Hepatocyte (in vitro differentiated cells): ENCODE results near the gene OGG1. TPM values are rescaled to one million over a fixed set of nuclear protein-coding genes. Genes with fewer than 3 reads are reported as not detected.

Source experiments
- DNase-seq: peaks from one replicate; pipeline ENCODE4 v3.0.0-alpha.2; 2016; ENCODE audit warnings: low spot score
- H2AFZ ChIP-seq: fragments of 200-600 bp; sonication (generic); 2 replicates; pipeline ENCODE4 v1.6.0; 2016; ENCODE audit warnings: antibody characterized with exemption, mild to moderate bottlenecking
- H3K27ac ChIP-seq: fragments of 200-600 bp; sonication (generic); 2 replicates; pipeline ENCODE4 v1.5.1; 2016; ENCODE audit warnings: mild to moderate bottlenecking
- H3K27me3 ChIP-seq: fragments of 200-600 bp; sonication (generic); 2 replicates; pipeline ENCODE4 v1.6.1; 2016
- H3K36me3 ChIP-seq: fragments of 200-600 bp; sonication (generic); replicated peaks from 2 replicates; pipeline ENCODE4 v1.5.1; 2016; ENCODE audit warnings: low read depth; ENCODE audit not compliant: insufficient read depth
- H3K4me1 ChIP-seq: fragments of 200-600 bp; sonication (generic); 2 replicates; pipeline ENCODE4 v1.5.1; 2016; ENCODE audit warnings: mild to moderate bottlenecking, moderate library complexity; ENCODE audit not compliant: insufficient read depth
- H3K4me2 ChIP-seq: fragments of 200-600 bp; sonication (generic); 2 replicates; pipeline ENCODE4 v1.6.0; 2016
- H3K4me3 ChIP-seq: fragments of 200-600 bp; sonication (generic); 2 replicates; pipeline ENCODE4 v1.5.1; 2016; ENCODE audit warnings: mild to moderate bottlenecking
- H3K79me2 ChIP-seq: fragments of 200-600 bp; sonication (generic); 2 replicates; pipeline ENCODE4 v1.6.0; 2017; ENCODE audit warnings: mild to moderate bottlenecking
- H3K9me2 ChIP-seq: fragments of 200-600 bp; sonication (generic); replicated peaks from 2 replicates; pipeline ENCODE4 v1.6.0; 2017; ENCODE audit warnings: mild to moderate bottlenecking; ENCODE audit not compliant: insufficient read depth
- H3K9me3 ChIP-seq: fragments of 200-600 bp; sonication (generic); 2 replicates; pipeline ENCODE4 v1.5.1; 2016; ENCODE audit warnings: low read depth, mild to moderate bottlenecking
- H4K20me1 ChIP-seq: fragments of 200-600 bp; sonication (generic); 2 replicates; pipeline ENCODE4 v1.6.0; 2016; ENCODE audit warnings: mild to moderate bottlenecking; ENCODE audit not compliant: insufficient read depth, poor library complexity, severe bottlenecking
- CTCF ChIP-seq: fragments of 200-600 bp; sonication (generic); IDR thresholded peaks from 2 replicates; pipeline ENCODE4 v1.5.1; 2016; ENCODE audit warnings: antibody characterized with exemption, mild to moderate bottlenecking; ENCODE audit not compliant: poor library complexity
- EZH2 ChIP-seq: fragments of 200-600 bp; sonication (generic); IDR thresholded peaks from 2 replicates; pipeline ENCODE4 v1.6.1; 2016; ENCODE audit warnings: antibody characterized with exemption, mild to moderate bottlenecking, borderline replicate concordance
- EZH2phosphoT487 ChIP-seq: fragments of 200-600 bp; sonication (generic); IDR thresholded peaks from one replicate; pipeline ENCODE4 v1.6.1; 2018; ENCODE audit warnings: antibody characterized with exemption, mild to moderate bottlenecking, low read depth, moderate library complexity; ENCODE audit not compliant: unreplicated experiment, severe bottlenecking
- WGBS: methylation state at CpG from one replicate; pipeline ENCODE4 v1.1.6; 2016; ENCODE audit warnings: low lambda C conversion rate; ENCODE audit errors: missing lambda C conversion rate; 5-methylcytosine and 5-hydroxymethylcytosine counted together
- polyA plus RNA-seq: library from polyadenylated mRNA; unstranded; fragments of >200 nt; fragmentation: Nextera tagmentation; extraction: Ambion mirVana; gene quantifications from 2 replicates; pipeline ENCODE4 v1.2.1, GENCODE V29; 2016
- total RNA-seq: library from RNA; depleted of rRNA; stranded (reverse); fragments of >200 nt; gene quantifications from 2 replicates; pipeline ENCODE4 v1.2.3, GENCODE V29; 2014

The OGG1 gene
- total RNA-seq (34.7 and 38.7 TPM in 2 replicates), polyA plus RNA-seq (43.2 and 48.9 TPM in 2 replicates)

GRCh38 chr3:9749645-9750555 is at the start of gene OGG1:
TSS of gene OGG1 (plus strand) at chr3:9749952. CDS start at chr3:9750287, 335 bp downstream.
- Histone ChIP-seq H3K4me1 (peaks cover 8% of the 10 kb centered on the region), H3K36me3 (no peaks in the 10 kb centered on the region), H4K20me1 (no peaks in the 10 kb centered on the region), H3K9me3 (no peaks in the 10 kb centered on the region), H3K9me2 (no peaks in the 10 kb centered on the region), H3K4me3 (peak within 1 kb of the TSS; percentile 42), H2AFZ (peak within 1 kb of the TSS; percentile 48), H3K27me3 (no peaks in the 10 kb centered on the region), H3K27ac (peak within 1 kb of the TSS; percentile 88), H3K4me2 (peak within 1 kb of the TSS; percentile 91), H3K79me2 (peaks cover 24% of the 10 kb centered on the region)
- WGBS, result 1% methylated on average over 37 of the region's 60 CpGs
- no peak for TF ChIP-seq EZH2phosphoT487
- TF ChIP-seq EZH2, result no peak
- TF ChIP-seq CTCF, result no peak
- peak; percentile 99 for DNase-seq

GRCh38 chr3:9700536-9700935 is 49.2 kb upstream of the OGG1 start:
- H3K9me3 ChIP-seq, result no peaks in the 10 kb centered on the region
- peaks cover 10% of the 10 kb centered on the region for H3K4me1 ChIP-seq
- no peaks in the 10 kb centered on the region for H3K79me2 ChIP-seq
- 97% methylated on average over 2 of the region's 2 CpGs for WGBS
- DNase-seq, result no peak
- no peak overlapping the region for H3K27ac ChIP-seq
- H3K4me3 ChIP-seq, result no peak overlapping the region
- H3K36me3 ChIP-seq, result no peaks in the 10 kb centered on the region
- peaks cover 20% of the 10 kb centered on the region for H3K27me3 ChIP-seq
- H3K9me2 ChIP-seq, result no peaks in the 10 kb centered on the region
- H3K4me2 ChIP-seq, result no peak overlapping the region
- no peak for TF ChIP-seq EZH2
- TF ChIP-seq CTCF, result no peak
- TF ChIP-seq EZH2phosphoT487, result no peak
- H2AFZ ChIP-seq, result no peak overlapping the region
- H4K20me1 ChIP-seq, result no peaks in the 10 kb centered on the region

GRCh38 chr3:9701006-9701405 is 48.7 kb upstream of the OGG1 start:
- TF ChIP-seq EZH2 (no peak), EZH2phosphoT487 (no peak), CTCF (no peak)
- Histone ChIP-seq H3K27ac (no peak overlapping the region), H3K4me2 (no peak overlapping the region), H3K79me2 (no peaks in the 10 kb centered on the region), H3K27me3 (peaks cover 25% of the 10 kb centered on the region), H3K9me3 (no peaks in the 10 kb centered on the region), H2AFZ (no peak overlapping the region), H3K4me3 (no peak overlapping the region), H3K36me3 (no peaks in the 10 kb centered on the region), H3K4me1 (peaks cover 10% of the 10 kb centered on the region), H3K9me2 (no peaks in the 10 kb centered on the region), H4K20me1 (no peaks in the 10 kb centered on the region)
- WGBS, result 97% methylated on average over 7 of the region's 7 CpGs
- no peak for DNase-seq
